Raji (cell line): ENCODE measurements around the gene LSAMP.

Source experiments
- POLR2A ChIP-seq: IDR thresholded peaks from 2 replicates; pipeline ENCODE4 v1.6.1; 2011; ENCODE audit warnings: low read depth, low read length, control low read depth; ENCODE audit not compliant: insufficient read depth

LSAMP gene

GRCh38 chr3:116155841-116156240 lies 289.4 kb downstream of the LSAMP start:
- TF ChIP-seq POLR2A: no peak

- TF ChIP-seq POLR2A: no peak
Measured at GRCh38 chr3:116154389-116154788, 290.9 kb downstream of the LSAMP start.

GRCh38 chr3:116153174-116153573 lies 292.1 kb downstream of the LSAMP start:
- no peak for TF ChIP-seq POLR2A

- TF ChIP-seq POLR2A: no peak
Measured at GRCh38 chr3:116150655-116151167, 294.6 kb downstream of the LSAMP start.

- TF ChIP-seq POLR2A: no peak
Measured at GRCh38 chr3:116148881-116149851, 296.1 kb downstream of the LSAMP start.

GRCh38 chr3:116145613-116146012 lies 299.7 kb downstream of the LSAMP start:
- no peak for TF ChIP-seq POLR2A

- no peak for TF ChIP-seq POLR2A
Measured at GRCh38 chr3:116141724-116142123, 303.6 kb downstream of the LSAMP start.

- TF ChIP-seq POLR2A: no peak
Measured at GRCh38 chr3:116140100-116140689, 305.1 kb downstream of the LSAMP start.

- TF ChIP-seq POLR2A: no peak
Measured at GRCh38 chr3:116139641-116140040, 305.6 kb downstream of the LSAMP start.

- TF ChIP-seq POLR2A: no peak
Measured at GRCh38 chr3:116135457-116136085, 309.7 kb downstream of the LSAMP start.

GRCh38 chr3:116129187-116129946 lies 315.9 kb downstream of the LSAMP start:
- TF ChIP-seq POLR2A: no peak

GRCh38 chr3:116127464-116127863 lies 317.8 kb downstream of the LSAMP start:
- TF ChIP-seq POLR2A: no peak

- TF ChIP-seq POLR2A: no peak
Measured at GRCh38 chr3:116124166-116124565, 321.1 kb downstream of the LSAMP start.

GRCh38 chr3:116118475-116119169 lies 326.7 kb downstream of the LSAMP start:
- no peak for TF ChIP-seq POLR2A
